DMS 273 treated with DMSO at 0.1 percent for 48 hours (cell line): ENCODE measurements around the gene ITPR3.
A peak's percentile ranks its signal among the peaks of the same experiment; 100 is the strongest.

Source experiments
- DNase-seq: peaks from one replicate; lab custom pipeline; 2025; lab: John Stamatoyannopoulos, UW

Gene ITPR3

GRCh38 chr6:33686981-33687975, 66.2 kb downstream of the ITPR3 start:
- no peak for DNase-seq

DNA sequence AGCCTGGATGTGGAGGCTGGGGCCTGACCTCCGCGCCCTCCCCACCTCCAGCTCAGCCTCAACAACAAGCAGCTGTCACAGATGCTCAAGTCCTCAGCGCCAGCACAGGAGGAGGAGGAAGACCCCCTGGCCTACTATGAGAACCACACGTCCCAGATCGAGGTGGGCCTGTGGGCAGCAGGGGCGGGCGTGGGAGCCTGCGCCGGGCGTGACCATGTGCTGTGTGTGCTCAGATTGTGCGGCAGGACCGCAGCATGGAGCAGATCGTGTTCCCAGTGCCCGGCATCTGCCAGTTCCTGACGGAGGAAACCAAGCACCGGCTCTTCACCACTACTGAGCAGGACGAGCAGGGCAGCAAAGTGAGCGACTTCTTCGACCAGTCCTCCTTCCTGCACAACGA, 66.9 kb downstream of the ITPR3 start:
- DNase-seq = no peak

DNA sequence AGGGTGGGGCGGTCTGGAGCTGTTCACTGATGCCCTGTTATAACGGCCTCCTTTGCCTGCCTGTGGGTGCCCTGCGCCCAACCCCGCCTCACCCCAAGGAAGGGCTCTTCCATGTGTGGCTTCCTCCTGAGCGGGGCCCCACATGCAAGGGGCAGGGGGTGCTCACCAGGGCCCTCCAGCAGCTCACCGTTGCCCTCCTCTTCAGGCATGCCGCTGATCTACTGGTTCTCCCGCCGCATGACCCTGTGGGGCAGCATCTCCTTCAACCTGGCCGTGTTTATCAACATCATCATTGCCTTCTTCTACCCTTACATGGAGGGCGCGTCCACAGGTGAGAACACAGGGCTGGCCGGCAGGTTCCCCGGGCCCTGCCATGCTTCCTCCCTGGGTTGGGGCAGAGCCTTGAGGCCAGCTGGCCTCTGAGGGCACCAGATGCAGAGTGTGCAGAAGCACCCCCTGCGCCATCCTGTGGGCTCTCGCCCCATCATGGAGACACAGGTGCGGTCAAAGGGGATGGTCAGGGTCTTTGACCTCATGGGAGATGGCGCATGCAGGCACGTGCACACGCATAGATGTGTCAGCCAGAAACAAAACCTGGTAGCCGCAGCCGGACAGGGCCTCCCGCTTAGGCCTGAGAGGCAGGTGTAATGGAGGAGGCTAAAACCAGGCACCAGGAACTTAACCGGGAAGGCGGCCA, 67.5 kb downstream of the ITPR3 start:
- no peak for DNase-seq

DNA sequence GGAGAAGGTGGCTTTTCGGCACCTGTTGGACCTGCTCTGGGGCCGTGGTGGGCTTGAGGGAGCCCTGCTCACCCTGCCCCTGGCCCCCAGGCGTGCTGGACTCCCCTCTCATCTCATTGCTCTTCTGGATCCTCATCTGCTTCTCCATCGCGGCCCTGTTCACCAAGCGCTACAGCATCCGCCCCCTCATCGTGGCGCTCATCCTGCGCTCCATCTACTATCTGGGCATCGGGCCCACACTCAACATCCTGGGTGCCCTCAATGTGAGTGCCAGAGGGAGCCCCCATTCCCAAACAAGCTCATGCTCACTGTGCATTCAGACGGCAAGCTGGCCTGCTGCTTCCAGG, 68.0 kb downstream of the ITPR3 start:
- no peak for DNase-seq

GRCh38 chr6:33689879-33690278, 68.8 kb downstream of the ITPR3 start:
- DNase-seq = no peak

GRCh38 chr6:33690766-33691165, 69.6 kb downstream of the ITPR3 start:
- DNase-seq = no peak

GRCh38 chr6:33691456-33692077, 70.4 kb downstream of the ITPR3 start:
- DNase-seq = no peak

GRCh38 chr6:33692078-33692759, 71.1 kb downstream of the ITPR3 start:
- no peak for DNase-seq

DNA sequence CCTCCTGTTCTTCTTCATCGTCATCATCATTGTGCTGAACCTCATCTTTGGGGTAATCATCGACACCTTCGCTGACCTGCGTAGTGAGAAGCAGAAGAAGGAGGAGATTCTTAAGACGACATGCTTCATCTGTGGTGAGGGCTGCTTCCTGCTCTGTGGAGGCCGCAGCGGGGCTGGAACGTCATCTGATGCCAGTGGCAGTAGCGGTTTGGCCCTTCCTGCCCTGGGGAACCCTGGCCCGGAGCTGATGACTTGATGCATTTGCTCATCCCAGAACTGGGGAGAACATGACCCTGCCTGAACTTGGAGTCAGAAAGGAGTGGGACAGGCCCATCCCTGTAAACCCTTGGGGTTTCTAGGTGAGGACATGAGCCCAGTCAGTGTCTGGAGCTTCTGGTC, 71.6 kb downstream of the ITPR3 start:
- DNase-seq = no peak

DNA sequence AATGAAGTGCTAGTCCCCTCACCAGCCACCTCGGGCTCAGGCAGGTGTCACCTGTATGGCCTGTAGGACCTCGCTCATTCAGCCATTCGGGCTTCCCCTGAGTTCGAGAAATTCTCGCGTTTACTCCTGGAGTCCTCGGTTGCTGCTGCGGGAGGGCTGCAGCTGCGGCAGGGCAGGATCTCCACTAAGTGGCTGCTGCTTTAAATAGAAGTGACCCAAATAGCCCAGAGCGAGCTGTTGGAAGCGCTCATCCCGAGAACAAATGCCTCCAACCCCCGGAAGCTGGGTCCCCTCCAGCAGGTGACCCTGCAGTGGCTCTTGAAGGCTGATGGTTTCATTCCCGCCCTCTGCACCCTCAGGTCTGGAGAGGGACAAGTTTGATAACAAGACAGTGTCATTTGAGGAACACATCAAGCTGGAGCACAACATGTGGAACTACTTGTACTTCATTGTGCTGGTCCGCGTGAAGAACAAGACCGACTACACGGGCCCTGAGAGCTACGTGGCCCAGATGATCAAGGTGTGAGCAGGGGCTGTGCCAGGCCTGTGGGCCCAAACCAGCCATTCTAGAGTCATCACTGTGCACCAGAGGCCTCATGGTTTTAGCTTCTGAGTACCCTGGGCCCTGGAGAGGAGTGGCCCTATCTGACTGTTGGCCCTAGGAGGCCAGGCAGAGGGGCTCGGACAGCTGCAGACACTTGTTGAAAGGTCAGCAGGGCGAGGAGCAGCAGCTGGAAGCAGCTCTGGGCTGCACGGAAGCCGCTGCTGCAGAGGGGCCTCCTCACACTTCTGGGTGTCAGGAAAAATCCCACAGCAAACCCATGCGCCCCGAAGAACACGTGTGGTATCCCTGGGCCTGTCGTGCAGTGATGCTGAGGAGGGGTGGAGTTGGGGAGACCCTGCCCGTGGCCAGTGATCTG, 72.3 kb downstream of the ITPR3 start:
- DNase-seq = no peak

DNA sequence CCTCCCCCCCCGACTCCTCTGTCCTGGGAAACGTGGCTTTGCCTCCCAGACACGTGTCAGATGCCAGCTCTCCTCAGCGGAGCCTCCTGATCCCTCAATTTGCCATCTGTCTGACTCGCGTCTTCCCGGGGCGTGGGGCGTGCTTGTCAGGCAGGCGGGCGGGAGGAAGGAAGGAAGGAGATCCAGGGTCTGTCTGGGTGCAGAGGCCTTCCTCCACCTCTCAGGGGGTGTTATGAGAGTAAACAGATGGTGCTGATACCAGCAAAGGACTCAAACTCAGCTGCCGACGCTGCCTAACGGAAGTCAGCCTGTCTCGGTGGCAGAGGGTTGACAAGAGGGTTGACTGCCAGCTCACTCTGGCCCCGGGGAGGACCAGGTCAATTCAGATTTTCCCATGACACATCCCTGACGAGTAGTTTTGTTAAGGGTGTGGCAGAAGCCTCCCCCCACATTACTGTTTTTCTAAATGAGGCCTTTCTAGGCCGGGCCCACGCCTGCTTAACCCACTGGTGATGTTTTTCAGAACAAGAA, 73.3 kb downstream of the ITPR3 start:
- peak; percentile 96 for DNase-seq

GRCh38 chr6:33694977-33695376, 73.9 kb downstream of the ITPR3 start:
- no peak for DNase-seq

DNA sequence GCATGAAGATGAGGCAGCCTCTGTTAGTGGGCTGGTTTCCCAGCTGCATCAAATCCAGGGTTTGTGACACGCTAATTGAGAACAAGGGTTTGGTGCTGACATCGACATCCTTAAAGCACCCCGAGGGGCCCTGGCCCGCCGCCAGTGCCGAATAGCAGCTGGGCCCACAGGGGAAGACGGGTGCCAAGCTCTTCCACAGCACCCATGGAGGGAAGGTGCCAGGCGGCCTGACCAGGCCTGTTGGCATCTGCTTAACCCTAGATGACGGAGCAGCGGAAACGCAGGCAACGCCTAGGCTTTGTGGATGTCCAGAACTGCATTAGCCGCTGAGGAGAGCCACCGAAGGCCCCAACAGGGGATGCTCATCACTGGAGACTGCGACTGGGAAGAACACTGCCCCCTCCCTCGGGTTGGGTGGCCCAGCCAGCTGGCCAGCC, 74.3 kb downstream of the ITPR3 start:
- DNase-seq = no peak

GRCh38 chr6:33696076-33696475, 75.0 kb downstream of the ITPR3 start:
- no peak for DNase-seq

GRCh38 chr6:33696548-33697518, 75.7 kb downstream of the ITPR3 start:
- DNase-seq = no peak

- DNase-seq = no peak
These were observed 76.7 kb downstream of the ITPR3 start for GRCh38 chr6:33697845-33698244.

DNA sequence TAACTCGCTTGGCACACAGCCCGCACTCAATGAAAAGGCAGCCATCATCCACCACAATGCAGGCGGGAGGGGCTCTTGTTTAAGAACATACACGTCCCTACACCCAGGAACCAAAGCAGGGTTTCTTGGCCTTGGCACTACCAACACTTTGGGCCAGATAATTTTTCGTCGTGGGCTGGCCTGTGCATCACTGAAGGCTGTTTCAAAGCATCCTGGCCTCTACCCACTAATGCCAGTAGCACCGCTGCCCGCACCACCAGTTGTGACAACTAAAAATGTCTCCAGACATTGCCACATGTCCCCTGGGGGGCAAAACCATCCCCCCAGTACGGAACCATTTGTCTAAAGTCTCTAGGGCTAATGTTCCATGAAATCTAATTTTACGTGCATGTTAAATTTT, 77.4 kb downstream of the ITPR3 start:
- DNase-seq = no peak

GRCh38 chr6:33699131-33699530, 78.0 kb downstream of the ITPR3 start:
- no peak for DNase-seq

DNA sequence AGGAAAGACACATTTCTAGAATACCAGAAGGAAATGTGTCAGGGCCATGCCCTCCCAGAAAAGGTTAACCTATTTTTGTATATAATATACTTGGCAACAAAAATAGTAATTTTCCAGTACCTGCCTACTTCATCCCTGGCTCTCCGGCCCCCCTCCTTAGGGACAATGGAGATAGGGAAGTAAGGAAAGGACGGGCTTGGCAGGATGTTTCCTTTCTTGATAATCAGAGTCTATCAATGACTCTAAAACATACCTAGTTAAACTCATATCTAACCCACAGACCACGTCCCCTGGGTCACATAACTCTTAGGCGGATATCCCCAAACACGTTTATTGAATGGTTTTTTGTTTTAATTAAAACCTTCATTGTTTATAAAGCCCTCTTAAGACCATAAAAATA, 78.6 kb downstream of the ITPR3 start:
- no peak for DNase-seq
